A549 (cell line): ENCODE results near the gene POLH.

ENCODE experiments used
- ESRRA ChIP-seq: fragments of 150-350 bp; IDR thresholded peaks from 2 replicates; pipeline ENCODE4 v1.6.1; 2014; ENCODE audit warnings: mild to moderate bottlenecking, low read length, borderline replicate concordance
- SMC3 ChIP-seq: fragments of >200 bp; sonication (Bioruptor Twin); formaldehyde crosslinking; IDR thresholded peaks from 3 replicates; pipeline ENCODE4 v1.6.1; 2018; ENCODE audit warnings: inconsistent platforms

DNA sequence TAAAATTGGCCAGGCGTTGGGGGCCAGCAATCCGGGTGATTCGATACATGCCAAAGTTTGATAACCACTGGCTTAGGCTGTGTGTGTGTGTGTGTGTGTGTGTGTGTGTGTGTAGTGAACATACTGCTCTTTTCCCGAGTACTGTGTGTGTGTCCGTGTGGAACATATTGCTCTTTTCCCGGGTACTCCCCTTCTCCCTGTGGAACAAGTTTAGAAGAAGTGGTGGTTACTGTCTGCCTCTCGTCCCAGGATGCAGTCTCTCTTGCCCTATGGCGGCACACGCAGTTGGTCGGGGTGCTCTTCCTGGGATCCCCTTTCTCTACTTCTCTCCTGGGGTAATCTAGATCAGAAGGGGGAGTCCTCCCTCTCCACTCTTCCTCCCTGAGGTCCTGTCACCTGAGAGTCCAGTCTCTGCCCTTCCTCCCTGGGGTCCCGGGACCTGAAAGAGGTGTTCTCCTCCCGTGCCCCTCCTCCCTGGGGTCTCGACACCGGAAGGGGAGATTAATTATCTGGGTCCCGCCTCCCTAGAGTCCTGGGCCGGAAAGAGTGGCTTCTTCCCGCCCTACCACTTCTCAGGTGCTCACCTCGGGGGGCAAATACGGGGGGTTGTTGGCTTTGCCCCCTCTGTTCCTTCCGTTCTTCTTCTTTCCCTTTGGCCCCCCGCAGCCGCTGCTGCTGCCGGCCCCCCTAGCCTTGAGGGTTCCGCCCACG, 52.6 kb downstream of the POLH start:
- no peak for TF ChIP-seq ESRRA
- TF ChIP-seq SMC3 = no peak
